Memory B cell (primary cell): ENCODE results near the gene LRCH4.

Experiments
- ATAC-seq: fragments of 150-1000 bp; cut with Tn5 transposase; 2 replicates; pipeline ENCODE4 v1.10.0; 2021; ENCODE audit warnings: low read depth, mild to moderate bottlenecking, moderate library complexity
- DNase-seq, 2 donors: peaks; one replicate each; pipeline ENCODE4 v3.0.0; 2022; ENCODE audit warnings: low spot score in 2 of 2
- H3K27ac Mint-ChIP-seq: one replicate; pipeline ENCODE4 v1.8.0; 2022; ENCODE audit warnings: mild to moderate bottlenecking, moderate library complexity, mixed read lengths
- H3K27me3 Mint-ChIP-seq: one replicate; pipeline ENCODE4 v1.8.0; 2022; ENCODE audit warnings: mixed read lengths
- H3K36me3 Mint-ChIP-seq: one replicate; pipeline ENCODE4 v1.8.0; 2022; ENCODE audit warnings: mild to moderate bottlenecking, mixed read lengths
- H3K4me1 Mint-ChIP-seq: one replicate; pipeline ENCODE4 v1.8.0; 2022; ENCODE audit warnings: mixed read lengths
- H3K4me3 Mint-ChIP-seq: one replicate; pipeline ENCODE4 v1.8.0; 2022; ENCODE audit warnings: mild to moderate bottlenecking, moderate library complexity, mixed read lengths
- H3K9me3 Mint-ChIP-seq: one replicate; pipeline ENCODE4 v1.8.0; 2022; ENCODE audit warnings: mixed read lengths

Gene LRCH4

GRCh38 chr7:100582041-100582579 lies 3.8 kb downstream of the LRCH4 start:
- Mint-ChIP-seq H3K27me3 (no peaks in the 10 kb centered on the region), H3K4me3 (peak overlapping the region; percentile 60), H3K4me1 (peaks cover 28% of the 10 kb centered on the region), H3K36me3 (peaks cover 7% of the 10 kb centered on the region), H3K9me3 (no peaks in the 10 kb centered on the region), H3K27ac (peak overlapping the region; percentile 94)
- ATAC-seq (no peak), DNase-seq (no peak)

- no peak overlapping the region for H3K27ac Mint-ChIP-seq
- peaks cover 26% of the 10 kb centered on the region for H3K4me1 Mint-ChIP-seq
- H3K4me3 Mint-ChIP-seq = no peak overlapping the region
- ATAC-seq (no peak), DNase-seq (no peak)
- no peaks in the 10 kb centered on the region for H3K27me3 Mint-ChIP-seq
- no peaks in the 10 kb centered on the region for H3K9me3 Mint-ChIP-seq
- peaks cover 16% of the 10 kb centered on the region for H3K36me3 Mint-ChIP-seq
Measured at GRCh38 chr7:100580466-100581283, 5.3 kb downstream of the LRCH4 start.

GRCh38 chr7:100578246-100579183 lies 7.4 kb downstream of the LRCH4 start:
- Mint-ChIP-seq H3K9me3 (no peaks in the 10 kb centered on the region), H3K4me1 (peaks cover 7% of the 10 kb centered on the region), H3K27ac (peak overlapping the region; percentile 63), H3K27me3 (no peaks in the 10 kb centered on the region), H3K36me3 (peaks cover 27% of the 10 kb centered on the region), H3K4me3 (no peak overlapping the region)
- ATAC-seq (no peak), DNase-seq (no peak)

GRCh38 chr7:100577507-100577906 lies 8.4 kb downstream of the LRCH4 start:
- ATAC-seq (no peak), DNase-seq (no peak)
- H3K27me3 Mint-ChIP-seq = no peaks in the 10 kb centered on the region
- no peaks in the 10 kb centered on the region for H3K9me3 Mint-ChIP-seq
- H3K27ac Mint-ChIP-seq = no peak overlapping the region
- peaks cover 1% of the 10 kb centered on the region for H3K4me1 Mint-ChIP-seq
- no peak overlapping the region for H3K4me3 Mint-ChIP-seq
- H3K36me3 Mint-ChIP-seq = peaks cover 27% of the 10 kb centered on the region

- Mint-ChIP-seq H3K36me3 (peaks cover 31% of the 10 kb centered on the region), H3K9me3 (no peaks in the 10 kb centered on the region)
- no peak for ATAC-seq
Measured at GRCh38 chr7:100577103-100577502, 8.8 kb downstream of the LRCH4 start.

GRCh38 chr7:100576384-100576993 lies 9.4 kb downstream of the LRCH4 start:
- Mint-ChIP-seq H3K4me1 (peaks cover 4% of the 10 kb centered on the region), H3K36me3 (peaks cover 32% of the 10 kb centered on the region), H3K27me3 (no peaks in the 10 kb centered on the region), H3K27ac (no peak overlapping the region), H3K9me3 (no peaks in the 10 kb centered on the region), H3K4me3 (no peak overlapping the region)
- no peak for ATAC-seq
- no peak for DNase-seq

More at GRCh38 chr7:100577103-100577502, 8.8 kb downstream of the LRCH4 start:
- Mint-ChIP-seq H3K27ac (no peak overlapping the region), H3K4me1 (peaks cover under 1% of the 10 kb centered on the region), H3K27me3 (no peaks in the 10 kb centered on the region), H3K4me3 (no peak overlapping the region)
- DNase-seq = no peak

GRCh38 chr7:100575746-100576383 lies 10.1 kb downstream of the LRCH4 start:
- Mint-ChIP-seq H3K9me3 (no peaks in the 10 kb centered on the region), H3K27ac (no peak overlapping the region), H3K4me1 (peaks cover 4% of the 10 kb centered on the region), H3K4me3 (no peak overlapping the region), H3K27me3 (no peaks in the 10 kb centered on the region), H3K36me3 (peaks cover 32% of the 10 kb centered on the region)
- DNase-seq (no peak), ATAC-seq (no peak)

GRCh38 chr7:100575206-100575631 lies 10.7 kb downstream of the LRCH4 start:
- Mint-ChIP-seq H3K27me3 (no peaks in the 10 kb centered on the region), H3K4me3 (no peak overlapping the region), H3K27ac (no peak overlapping the region), H3K9me3 (no peaks in the 10 kb centered on the region), H3K4me1 (peaks cover 4% of the 10 kb centered on the region), H3K36me3 (peaks cover 32% of the 10 kb centered on the region)
- DNase-seq = no peak
- no peak for ATAC-seq

GRCh38 chr7:100574362-100575205 lies 11.3 kb downstream of the LRCH4 start:
- no peak for ATAC-seq
- H3K4me3 Mint-ChIP-seq = no peak overlapping the region

GRCh38 chr7:100573691-100574361 lies 12.1 kb downstream of the LRCH4 start, which contains the start of gene SAP25:
Gene SAP25, minus strand, starts transcription at chr7:100573900. Its CDS starts 158 bp downstream, at chr7:100573742.
- DNase-seq (no peak), ATAC-seq (no peak)
- H3K27me3 Mint-ChIP-seq = no peaks in the 10 kb centered on the region
- no peaks in the 10 kb centered on the region for H3K9me3 Mint-ChIP-seq
- peaks cover 13% of the 10 kb centered on the region for H3K4me1 Mint-ChIP-seq
- H3K4me3 Mint-ChIP-seq = no peak within 1 kb of the TSS
- H3K36me3 Mint-ChIP-seq = peaks cover 26% of the 10 kb centered on the region
- no peak within 1 kb of the TSS for H3K27ac Mint-ChIP-seq

More at GRCh38 chr7:100574362-100575205, 11.3 kb downstream of the LRCH4 start:
- Mint-ChIP-seq H3K4me1 (peaks cover 5% of the 10 kb centered on the region), H3K27ac (no peak overlapping the region), H3K9me3 (no peaks in the 10 kb centered on the region), H3K27me3 (no peaks in the 10 kb centered on the region), H3K36me3 (peaks cover 30% of the 10 kb centered on the region)
- DNase-seq = no peak

GRCh38 chr7:100572949-100573675 lies 12.8 kb downstream of the LRCH4 start:
- no peaks in the 10 kb centered on the region for H3K9me3 Mint-ChIP-seq
- H3K27ac Mint-ChIP-seq = no peak overlapping the region
- no peak overlapping the region for H3K4me3 Mint-ChIP-seq

More at GRCh38 chr7:100572949-100573675, 12.8 kb downstream of the LRCH4 start:
- peaks cover 17% of the 10 kb centered on the region for H3K4me1 Mint-ChIP-seq
- H3K27me3 Mint-ChIP-seq = no peaks in the 10 kb centered on the region
- ATAC-seq = no peak
- DNase-seq = no peak
- peaks cover 25% of the 10 kb centered on the region for H3K36me3 Mint-ChIP-seq
